ENCODE measurements around the gene CSNK1E.

The CSNK1E gene

DNA sequence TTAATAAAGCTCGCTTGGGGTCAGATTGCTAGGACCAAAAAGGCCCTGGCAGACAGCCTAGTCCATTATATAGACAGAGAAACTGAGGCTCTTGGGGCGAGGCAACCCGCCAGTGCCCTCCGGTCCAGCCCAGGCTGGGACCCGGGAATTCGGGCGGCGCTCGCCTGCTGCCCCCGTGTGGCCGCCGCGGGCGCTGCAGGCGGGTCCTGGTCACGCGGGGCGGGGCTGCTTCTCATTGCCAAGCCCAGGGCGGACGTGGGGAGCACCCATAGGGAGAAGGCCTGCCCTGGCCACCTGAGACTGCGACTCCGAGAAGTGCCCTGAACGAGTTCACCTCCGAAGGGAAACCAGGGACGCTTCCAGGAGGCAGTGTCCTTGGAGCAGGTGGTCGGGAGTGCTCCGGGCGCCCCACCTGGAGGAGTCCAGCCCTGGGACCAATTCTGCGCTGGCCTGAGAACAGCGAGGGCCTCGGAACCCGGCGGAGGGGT is 36.0 kb upstream of the CSNK1E start:
- TF ChIP-seq, protein P1, sequence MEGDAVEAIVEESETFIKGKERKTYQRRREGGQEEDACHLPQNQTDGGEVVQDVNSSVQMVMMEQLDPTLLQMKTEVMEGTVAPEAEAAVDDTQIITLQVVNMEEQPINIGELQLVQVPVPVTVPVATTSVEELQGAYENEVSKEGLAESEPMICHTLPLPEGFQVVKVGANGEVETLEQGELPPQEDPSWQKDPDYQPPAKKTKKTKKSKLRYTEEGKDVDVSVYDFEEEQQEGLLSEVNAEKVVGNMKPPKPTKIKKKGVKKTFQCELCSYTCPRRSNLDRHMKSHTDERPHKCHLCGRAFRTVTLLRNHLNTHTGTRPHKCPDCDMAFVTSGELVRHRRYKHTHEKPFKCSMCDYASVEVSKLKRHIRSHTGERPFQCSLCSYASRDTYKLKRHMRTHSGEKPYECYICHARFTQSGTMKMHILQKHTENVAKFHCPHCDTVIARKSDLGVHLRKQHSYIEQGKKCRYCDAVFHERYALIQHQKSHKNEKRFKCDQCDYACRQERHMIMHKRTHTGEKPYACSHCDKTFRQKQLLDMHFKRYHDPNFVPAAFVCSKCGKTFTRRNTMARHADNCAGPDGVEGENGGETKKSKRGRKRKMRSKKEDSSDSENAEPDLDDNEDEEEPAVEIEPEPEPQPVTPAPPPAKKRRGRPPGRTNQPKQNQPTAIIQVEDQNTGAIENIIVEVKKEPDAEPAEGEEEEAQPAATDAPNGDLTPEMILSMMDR (IDR thresholded peaks at IDR 0.05) = peak; percentile 97
- peaks cover 8 to 14% of the 10 kb centered on the region in 2 experiments for H3K4me1 ChIP-seq (ENCODE audit: control insufficient read depth in 1 of 2, insufficient read depth in 1 of 2, low read depth in 1 of 2, low read length in 1 of 2)
- H3K36me3 ChIP-seq = peaks cover 42% of the 10 kb centered on the region
- H3K27me3 ChIP-seq = no peaks in the 10 kb centered on the region
- H3K4me3 ChIP-seq (ENCODE audit: low read depth in 1 of 2, low read length in 1 of 2) = no peak overlapping the region
- peak overlapping the region; percentile 26 for H3K27ac ChIP-seq
- no peaks in the 10 kb centered on the region for H3K9me3 ChIP-seq

DNA sequence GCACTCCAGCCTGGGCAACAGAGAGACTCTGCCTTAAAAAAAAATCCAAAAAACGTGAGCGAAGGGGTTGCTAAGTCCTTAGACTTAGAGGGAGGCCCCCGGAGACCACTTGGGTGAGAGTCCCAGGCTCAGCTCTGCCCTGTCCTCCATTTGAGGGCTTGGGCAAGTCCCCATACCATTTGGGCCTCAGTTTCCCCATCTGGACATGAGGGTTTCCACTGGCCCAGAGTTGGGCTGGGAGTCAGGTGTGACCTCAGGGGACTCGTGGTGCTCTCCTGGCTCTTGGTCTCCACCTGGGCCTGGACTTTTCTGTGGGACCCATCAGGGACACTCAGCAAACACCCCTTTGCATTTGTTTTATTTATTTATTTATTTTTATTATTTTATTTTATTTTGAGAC is 35.2 kb upstream of the CSNK1E start:
- no peak overlapping the region for H3K4me3 ChIP-seq (ENCODE audit: low read depth in 1 of 2, low read length in 1 of 2)
- peaks cover 42% of the 10 kb centered on the region for H3K36me3 ChIP-seq
- H3K27ac ChIP-seq = no peak overlapping the region
- peaks cover 8 to 14% of the 10 kb centered on the region in 2 experiments for H3K4me1 ChIP-seq (ENCODE audit: control insufficient read depth in 1 of 2, insufficient read depth in 1 of 2, low read depth in 1 of 2, low read length in 1 of 2)
- no peaks in the 10 kb centered on the region for H3K9me3 ChIP-seq
- TF ChIP-seq, protein P1 (IDR thresholded peaks at IDR 0.05) = no peak
- H3K27me3 ChIP-seq = no peaks in the 10 kb centered on the region

DNA sequence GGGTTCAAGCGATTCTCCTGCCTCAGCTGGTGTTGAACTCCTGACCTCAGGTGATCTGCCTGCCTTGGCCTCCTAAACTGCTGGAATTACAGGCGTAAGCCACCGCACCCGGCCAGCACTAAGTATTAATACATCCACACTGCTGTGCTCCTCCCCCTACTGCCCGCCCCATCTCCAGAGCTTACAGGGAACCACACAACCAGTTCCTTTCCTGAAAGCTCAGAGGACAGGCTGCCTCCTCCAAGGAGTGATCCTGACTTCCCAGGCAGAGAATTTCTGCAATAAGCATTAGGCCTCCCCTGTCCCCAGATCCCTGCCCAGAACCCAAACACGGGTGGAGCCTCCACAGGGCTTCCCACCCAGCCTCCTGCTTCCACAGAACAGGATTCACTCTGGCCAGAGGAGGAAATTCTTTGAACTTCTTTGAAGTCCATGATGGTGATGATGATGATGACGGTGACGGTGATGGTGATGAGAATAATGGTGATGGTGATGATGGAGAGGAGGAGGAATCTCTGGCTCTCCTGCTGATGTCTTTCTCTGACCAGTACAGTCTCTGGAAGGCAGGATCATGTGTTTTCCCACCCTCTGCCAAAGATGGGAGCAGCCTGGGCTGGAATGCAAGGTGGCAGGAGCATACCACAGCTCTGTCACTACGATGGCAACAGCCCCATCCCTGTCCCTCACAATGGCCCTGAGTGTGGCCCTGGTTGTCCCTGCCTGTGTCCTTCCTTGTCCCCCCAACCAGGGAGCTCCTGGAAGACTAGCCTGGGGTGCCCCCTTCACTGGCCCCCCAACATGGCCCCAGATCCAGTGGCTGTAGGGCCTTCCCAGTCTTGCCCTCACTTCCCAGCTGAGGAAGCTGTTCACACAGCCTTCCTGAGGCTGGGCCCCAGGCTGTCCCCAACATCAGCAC is 33.5 kb upstream of the CSNK1E start:
- TF ChIP-seq, protein P1 (IDR thresholded peaks at IDR 0.05) = no peak
- no peaks in the 10 kb centered on the region for H3K9me3 ChIP-seq

DNA sequence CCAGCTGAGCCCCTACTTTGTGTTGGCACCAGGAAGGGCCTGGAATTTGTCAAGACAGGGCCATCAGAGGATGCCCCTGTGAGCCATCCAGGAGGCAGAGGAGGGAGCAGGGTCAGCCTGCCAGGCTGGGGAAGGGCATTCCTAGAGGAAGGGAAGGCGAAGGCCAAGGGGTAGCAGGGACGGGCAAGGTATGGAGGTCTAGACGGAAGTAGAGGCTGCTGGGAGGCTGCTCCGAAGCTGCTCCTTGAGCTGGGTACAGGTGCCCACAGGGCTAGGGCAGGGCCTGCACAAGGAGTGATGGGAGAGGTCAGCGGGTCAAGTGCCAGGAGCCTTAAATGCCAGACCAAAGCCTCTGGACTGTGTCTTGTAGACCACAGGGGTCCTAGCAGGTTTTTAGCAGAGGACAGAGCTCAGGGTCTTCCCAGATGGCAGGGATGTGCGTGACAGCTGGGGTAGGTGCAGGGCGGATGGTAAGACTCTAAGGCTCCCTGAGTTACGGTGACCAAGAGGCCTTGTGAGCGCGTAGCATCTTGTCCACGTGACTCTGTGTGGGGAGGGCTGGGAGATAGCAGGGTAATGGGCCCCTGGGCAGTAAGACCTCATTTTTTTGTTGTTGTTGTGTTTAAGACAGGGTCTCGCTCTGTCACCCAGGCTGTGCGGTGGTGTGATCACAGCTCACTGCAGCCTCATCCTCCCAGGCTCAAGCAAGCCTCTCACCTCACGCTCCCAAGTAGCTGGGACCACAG is 31.7 kb upstream of the CSNK1E start:
- H3K36me3 ChIP-seq = peaks cover 24% of the 10 kb centered on the region
- H3K27me3 ChIP-seq = peaks cover 11% of the 10 kb centered on the region
- H3K9me3 ChIP-seq = no peaks in the 10 kb centered on the region
- H3K4me3 ChIP-seq (ENCODE audit: low read depth in 1 of 2, low read length in 1 of 2) = no peak overlapping the region
- TF ChIP-seq, protein P1 (IDR thresholded peaks at IDR 0.05) = no peak
- no peak overlapping the region for H3K27ac ChIP-seq
- peaks cover 0 to 6% of the 10 kb centered on the region in 2 experiments for H3K4me1 ChIP-seq (ENCODE audit: control insufficient read depth in 1 of 2, insufficient read depth in 1 of 2, low read depth in 1 of 2, low read length in 1 of 2)

More for the DNA sequence above, 33.5 kb upstream of the CSNK1E start:
- H3K27me3 ChIP-seq = peaks cover 11% of the 10 kb centered on the region
- H3K4me1 ChIP-seq (ENCODE audit: control insufficient read depth in 1 of 2, insufficient read depth in 1 of 2, low read depth in 1 of 2, low read length in 1 of 2) = peaks cover 0 to 6% of the 10 kb centered on the region in 2 experiments
- no peak overlapping the region for H3K4me3 ChIP-seq (ENCODE audit: low read depth in 1 of 2, low read length in 1 of 2)
- H3K36me3 ChIP-seq = peaks cover 37% of the 10 kb centered on the region
- peak overlapping the region; percentile 6 for H3K27ac ChIP-seq

DNA sequence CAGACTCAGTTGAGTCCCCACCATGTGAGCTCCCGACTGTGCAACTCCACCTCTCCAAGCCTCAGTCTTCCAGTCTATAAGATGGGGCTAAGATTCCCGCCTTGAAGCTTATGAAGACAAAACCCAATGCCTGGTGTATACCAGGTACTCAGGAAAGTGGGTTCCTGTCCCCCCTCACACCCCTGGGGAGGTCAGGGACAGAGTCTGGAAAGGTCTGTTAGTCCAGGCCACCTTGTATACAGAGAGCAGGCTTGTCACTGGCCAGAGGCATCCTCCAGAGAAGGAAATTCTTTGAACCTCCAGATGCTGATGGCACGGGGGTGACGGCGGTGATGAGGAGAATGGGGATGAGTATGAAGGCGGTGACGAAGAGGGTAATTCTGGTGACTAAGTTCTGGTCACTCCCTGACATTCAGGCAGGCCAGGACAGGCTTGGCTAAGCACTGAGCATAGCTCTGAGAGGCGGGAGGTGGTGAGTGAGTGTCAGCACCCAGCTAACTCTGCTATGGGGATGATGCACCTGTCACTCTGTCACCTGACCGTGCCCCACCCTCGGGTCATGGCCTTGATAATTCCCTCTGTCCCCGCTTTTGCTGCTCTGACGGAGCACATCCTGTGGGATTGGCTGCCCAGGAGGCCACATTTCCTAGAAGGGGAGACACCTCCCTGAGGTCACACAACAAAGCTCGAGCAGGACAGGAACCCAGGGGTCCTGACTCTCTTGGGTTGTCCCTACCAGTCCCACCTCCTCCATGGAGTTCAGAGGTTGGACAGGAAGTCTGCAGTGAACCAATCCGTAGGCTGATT is 30.9 kb upstream of the CSNK1E start:
- H3K36me3 ChIP-seq = peaks cover 16% of the 10 kb centered on the region
- H3K4me3 ChIP-seq (ENCODE audit: low read depth in 1 of 2, low read length in 1 of 2) = no peak overlapping the region
- H3K9me3 ChIP-seq = no peaks in the 10 kb centered on the region
- TF ChIP-seq, protein P1 (IDR thresholded peaks at IDR 0.05) = no peak
- H3K27ac ChIP-seq = no peak overlapping the region
- peaks cover 11% of the 10 kb centered on the region for H3K27me3 ChIP-seq
- H3K4me1 ChIP-seq (ENCODE audit: control insufficient read depth in 1 of 2, insufficient read depth in 1 of 2, low read depth in 1 of 2, low read length in 1 of 2) = peaks cover 0 to 2% of the 10 kb centered on the region in 2 experiments

Data from neutrophil (primary cell).